Activated naive CD4-positive, alpha-beta T cell treated with anti-CD3 and anti-CD28 coated beads, Interleukin-2, amount 50 U/mL, for 24 hours (primary cell): Measurements from ENCODE around the gene JAG2.

Experiments used
- H3K27ac Mint-ChIP-seq: one replicate; pipeline ENCODE4 v1.8.0; 2021; ENCODE audit warnings: mild to moderate bottlenecking, mixed read lengths
- H3K27me3 Mint-ChIP-seq: one replicate; pipeline ENCODE4 v1.8.0; 2021; ENCODE audit warnings: mixed read lengths
- H3K36me3 Mint-ChIP-seq: one replicate; pipeline ENCODE4 v1.8.0; 2021; ENCODE audit warnings: mixed read lengths
- H3K4me1 Mint-ChIP-seq: one replicate; pipeline ENCODE4 v1.8.0; 2021; ENCODE audit warnings: mixed read lengths
- H3K4me3 Mint-ChIP-seq: one replicate; pipeline ENCODE4 v1.8.0; 2021; ENCODE audit warnings: mild to moderate bottlenecking, mixed read lengths
- H3K9me3 Mint-ChIP-seq: one replicate; pipeline ENCODE4 v1.8.0; 2021; ENCODE audit warnings: mixed read lengths

JAG2 gene

GRCh38 chr14:105095236-105095805 lies 73.3 kb downstream of the JAG2 start:
- Mint-ChIP-seq H3K4me3 (peak overlapping the region; percentile 12), H3K36me3 (no peaks in the 10 kb centered on the region), H3K9me3 (no peaks in the 10 kb centered on the region), H3K4me1 (peaks cover 14% of the 10 kb centered on the region), H3K27ac (no peak overlapping the region), H3K27me3 (no peaks in the 10 kb centered on the region)

- Mint-ChIP-seq H3K27ac (peak overlapping the region; percentile 30), H3K4me1 (peaks cover 15% of the 10 kb centered on the region), H3K4me3 (peak overlapping the region; percentile 60), H3K27me3 (no peaks in the 10 kb centered on the region), H3K36me3 (no peaks in the 10 kb centered on the region), H3K9me3 (no peaks in the 10 kb centered on the region)
These were observed 74.2 kb downstream of the JAG2 start for GRCh38 chr14:105094193-105094907.

GRCh38 chr14:105093431-105094192 lies 75.0 kb downstream of the JAG2 start:
- peak overlapping the region; percentile 60 for H3K4me3 Mint-ChIP-seq
- peaks cover 15% of the 10 kb centered on the region for H3K4me1 Mint-ChIP-seq
- no peaks in the 10 kb centered on the region for H3K27me3 Mint-ChIP-seq
- no peaks in the 10 kb centered on the region for H3K9me3 Mint-ChIP-seq
- H3K36me3 Mint-ChIP-seq: no peaks in the 10 kb centered on the region
- peak overlapping the region; percentile 55 for H3K27ac Mint-ChIP-seq

- H3K4me3 Mint-ChIP-seq: peak overlapping the region; percentile 78
- no peaks in the 10 kb centered on the region for H3K27me3 Mint-ChIP-seq
- H3K36me3 Mint-ChIP-seq: no peaks in the 10 kb centered on the region
- H3K27ac Mint-ChIP-seq: peak overlapping the region; percentile 84
- H3K9me3 Mint-ChIP-seq: no peaks in the 10 kb centered on the region
- peaks cover 15% of the 10 kb centered on the region for H3K4me1 Mint-ChIP-seq
These were observed 75.5 kb downstream of the JAG2 start for GRCh38 chr14:105093038-105093430.

GRCh38 chr14:105092171-105093037 lies 76.2 kb downstream of the JAG2 start:
- Mint-ChIP-seq H3K36me3 (no peaks in the 10 kb centered on the region), H3K4me3 (peak overlapping the region; percentile 78), H3K9me3 (no peaks in the 10 kb centered on the region), H3K27ac (peak overlapping the region; percentile 84), H3K27me3 (no peaks in the 10 kb centered on the region), H3K4me1 (peaks cover 15% of the 10 kb centered on the region)

GRCh38 chr14:105091517-105092170 lies 76.9 kb downstream of the JAG2 start:
- Mint-ChIP-seq H3K27ac (no peak overlapping the region), H3K36me3 (no peaks in the 10 kb centered on the region), H3K4me1 (peaks cover 16% of the 10 kb centered on the region), H3K4me3 (no peak overlapping the region), H3K9me3 (no peaks in the 10 kb centered on the region), H3K27me3 (no peaks in the 10 kb centered on the region)

GRCh38 chr14:105091054-105091516 lies 77.5 kb downstream of the JAG2 start:
- Mint-ChIP-seq H3K27ac (no peak overlapping the region), H3K9me3 (no peaks in the 10 kb centered on the region), H3K4me3 (no peak overlapping the region), H3K4me1 (peaks cover 17% of the 10 kb centered on the region), H3K36me3 (no peaks in the 10 kb centered on the region), H3K27me3 (no peaks in the 10 kb centered on the region)
